D721Med (cell line): ENCODE results near the gene SKOR1.

Experiments used
- DNase-seq: peaks from one replicate; pipeline ENCODE4 v3.0.0; 2011; ENCODE audit warnings: low spot score; ENCODE audit not compliant: insufficient read length
- FAIRE-seq: peaks from 2 replicates; lab custom pipeline; 2011; peaks lifted over from hg19 to GRCh38; lab: Jason Lieb, UNC
- TF ChIP-seq, protein P1 (sequence below): IDR thresholded peaks from 2 replicates; pipeline ENCODE4 v1.5.1; 2012; ENCODE audit warnings: mild to moderate bottlenecking, control low read depth; ENCODE audit not compliant: insufficient read depth; ENCODE audit errors: missing control alignments

Gene SKOR1

DNA sequence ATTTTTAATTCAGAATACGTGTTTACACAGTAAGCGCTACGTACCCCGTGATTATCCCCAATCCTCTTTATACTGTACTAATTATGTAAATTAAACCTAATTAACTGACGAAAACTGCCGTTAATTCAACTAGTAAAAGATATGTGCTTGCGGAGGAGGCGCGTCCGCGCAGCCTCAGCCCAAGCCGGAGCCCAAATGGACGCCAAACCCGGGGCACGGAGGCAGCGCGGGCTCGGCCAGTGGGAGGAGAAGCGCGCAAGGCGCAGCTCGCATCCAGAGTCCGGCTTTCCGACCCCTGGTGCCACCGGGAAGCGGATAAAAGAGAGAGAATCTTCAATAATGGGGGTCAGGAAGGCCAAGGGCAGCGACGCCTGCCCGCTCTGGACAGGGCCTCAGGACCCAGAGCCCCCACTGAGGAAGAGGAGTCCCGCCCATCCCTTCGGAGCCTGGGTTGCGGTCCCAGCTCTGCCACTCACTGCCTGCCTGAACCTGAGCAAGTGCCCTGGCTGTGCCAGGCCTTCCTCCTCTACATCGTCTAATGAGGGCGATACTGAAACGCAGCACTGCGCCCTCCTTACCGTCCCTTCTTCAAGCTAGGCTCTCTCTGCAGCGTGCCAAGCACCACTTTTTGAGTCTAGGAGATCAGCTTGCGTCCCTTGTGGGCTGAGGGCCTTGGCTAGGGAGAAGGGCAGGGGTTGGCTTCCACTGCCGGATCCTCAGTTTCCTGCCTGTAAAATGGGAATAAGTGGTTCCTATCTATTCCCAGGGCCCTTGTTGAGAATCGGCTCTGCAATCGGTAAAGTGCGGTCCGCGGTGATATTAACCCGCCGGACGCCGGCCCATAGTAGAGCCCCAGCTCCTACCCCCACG, 5.0 kb upstream of the SKOR1 start:
- DNase-seq: no peak
- TF ChIP-seq, protein P1, sequence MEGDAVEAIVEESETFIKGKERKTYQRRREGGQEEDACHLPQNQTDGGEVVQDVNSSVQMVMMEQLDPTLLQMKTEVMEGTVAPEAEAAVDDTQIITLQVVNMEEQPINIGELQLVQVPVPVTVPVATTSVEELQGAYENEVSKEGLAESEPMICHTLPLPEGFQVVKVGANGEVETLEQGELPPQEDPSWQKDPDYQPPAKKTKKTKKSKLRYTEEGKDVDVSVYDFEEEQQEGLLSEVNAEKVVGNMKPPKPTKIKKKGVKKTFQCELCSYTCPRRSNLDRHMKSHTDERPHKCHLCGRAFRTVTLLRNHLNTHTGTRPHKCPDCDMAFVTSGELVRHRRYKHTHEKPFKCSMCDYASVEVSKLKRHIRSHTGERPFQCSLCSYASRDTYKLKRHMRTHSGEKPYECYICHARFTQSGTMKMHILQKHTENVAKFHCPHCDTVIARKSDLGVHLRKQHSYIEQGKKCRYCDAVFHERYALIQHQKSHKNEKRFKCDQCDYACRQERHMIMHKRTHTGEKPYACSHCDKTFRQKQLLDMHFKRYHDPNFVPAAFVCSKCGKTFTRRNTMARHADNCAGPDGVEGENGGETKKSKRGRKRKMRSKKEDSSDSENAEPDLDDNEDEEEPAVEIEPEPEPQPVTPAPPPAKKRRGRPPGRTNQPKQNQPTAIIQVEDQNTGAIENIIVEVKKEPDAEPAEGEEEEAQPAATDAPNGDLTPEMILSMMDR: no peak
- FAIRE-seq: no peak

DNA sequence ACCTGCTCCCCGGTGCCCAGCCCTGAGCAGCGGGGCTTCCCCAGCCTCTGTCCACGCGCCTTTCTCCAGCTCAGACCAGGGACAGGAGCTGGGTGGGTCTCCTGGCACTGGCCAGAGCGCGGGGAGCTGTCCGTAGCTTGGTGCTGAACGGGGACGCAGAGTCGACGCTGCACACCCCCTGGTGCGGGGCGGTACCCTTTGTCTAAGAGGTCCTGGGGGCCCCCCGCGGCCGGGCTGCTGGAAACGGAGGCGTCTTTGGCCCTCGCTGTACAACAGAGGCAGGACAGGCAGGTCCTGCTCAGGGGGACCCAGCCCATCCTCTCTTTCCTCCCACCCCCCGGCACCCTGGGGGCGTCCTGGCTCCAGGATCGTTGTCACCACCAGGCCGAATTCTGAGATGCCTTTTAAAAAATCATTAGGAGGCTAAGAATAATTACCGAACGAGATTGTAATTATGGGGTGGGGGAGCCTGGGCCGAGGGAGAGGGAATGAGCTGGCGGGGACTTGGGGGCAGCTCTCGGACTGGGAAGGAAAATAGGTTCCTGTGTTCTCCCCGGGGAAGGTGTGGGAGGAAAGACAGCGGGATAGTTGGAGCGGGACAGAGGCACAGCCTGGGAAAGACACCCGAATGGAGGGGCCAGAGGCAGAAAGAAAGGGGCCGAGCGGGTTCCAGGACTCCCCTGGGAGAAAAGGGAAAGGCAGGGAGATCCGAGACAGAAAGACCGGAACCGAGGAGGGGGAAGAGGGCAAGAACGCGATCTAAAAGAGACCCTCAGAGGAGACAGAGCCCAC, 4.1 kb upstream of the SKOR1 start:
- TF ChIP-seq, protein P1: no peak
- FAIRE-seq (no peak), DNase-seq (no peak)

DNA sequence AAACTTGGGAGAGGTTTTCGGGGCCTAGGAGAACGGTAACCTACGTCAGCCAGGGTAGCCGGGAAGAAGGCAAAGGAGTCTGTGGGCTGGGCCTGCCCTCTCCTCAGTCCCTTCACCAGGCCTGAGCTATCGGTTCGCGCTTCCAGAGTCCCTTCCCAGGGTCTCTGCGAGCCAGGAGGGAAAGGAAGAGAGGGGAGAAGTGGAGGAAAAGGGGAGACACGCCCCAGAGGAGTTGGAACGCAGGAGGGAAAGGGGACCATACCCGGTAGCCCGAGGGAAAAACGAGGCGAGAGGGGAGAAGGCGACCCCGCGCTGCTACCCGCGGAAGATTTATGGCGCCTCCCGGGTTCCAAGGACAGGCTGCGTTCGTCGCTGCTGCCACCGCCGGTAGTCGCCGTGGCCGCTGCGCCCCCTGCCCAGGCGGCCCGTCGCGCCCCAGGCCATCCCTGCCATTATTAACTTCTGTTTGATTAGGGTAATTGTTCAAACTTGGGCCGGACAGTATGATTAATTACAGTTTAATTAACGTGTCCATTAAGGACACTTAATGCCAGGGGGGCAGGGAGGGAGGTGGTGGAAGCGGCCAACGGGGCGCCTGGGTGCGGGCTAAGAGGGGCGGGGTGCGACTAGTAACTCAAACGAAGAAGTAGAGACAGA, 3.4 kb upstream of the SKOR1 start:
- TF ChIP-seq, protein P1: no peak
- no peak for DNase-seq

DNA sequence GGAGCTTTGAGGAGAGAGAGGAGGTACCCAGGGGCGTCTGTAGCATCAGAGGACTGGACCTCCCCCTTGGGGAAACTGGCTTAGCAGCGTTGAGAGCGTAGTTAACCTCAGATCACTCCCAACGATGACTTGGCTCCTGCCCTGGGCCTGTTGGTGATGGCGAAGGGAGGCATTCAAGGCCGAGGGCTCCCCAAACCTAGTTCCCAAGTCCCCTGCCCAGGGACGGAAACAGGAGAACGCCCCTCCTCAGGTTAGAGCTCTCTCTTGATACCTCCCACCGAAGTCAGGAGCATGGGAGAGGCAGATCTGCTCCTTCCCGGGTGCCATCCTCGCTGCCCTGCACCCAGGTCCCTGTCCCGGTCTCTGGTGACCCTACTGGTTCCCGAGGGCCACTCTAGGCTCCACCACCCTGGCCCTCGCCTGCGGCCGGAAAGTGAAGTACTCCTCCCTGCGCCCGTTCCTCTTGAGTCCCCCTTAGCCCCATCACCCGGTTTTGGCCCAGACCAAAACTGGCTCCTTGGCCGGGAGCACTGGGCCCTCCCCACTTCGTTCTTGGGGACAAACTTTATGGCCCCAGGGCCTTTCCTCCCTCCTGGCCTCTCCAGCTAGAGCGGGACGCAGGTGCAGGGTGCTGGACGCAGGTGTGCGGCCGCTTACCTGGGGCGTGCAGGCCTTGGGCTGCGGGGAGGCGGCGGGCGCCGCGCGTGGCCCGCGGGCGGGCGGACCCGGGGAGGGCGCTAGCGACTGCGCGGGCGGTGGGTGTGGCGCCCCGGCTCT, 2.6 kb upstream of the SKOR1 start:
- DNase-seq: no peak
- no peak for FAIRE-seq

More for the DNA sequence above, 3.4 kb upstream of the SKOR1 start:
- FAIRE-seq: no peak

DNA sequence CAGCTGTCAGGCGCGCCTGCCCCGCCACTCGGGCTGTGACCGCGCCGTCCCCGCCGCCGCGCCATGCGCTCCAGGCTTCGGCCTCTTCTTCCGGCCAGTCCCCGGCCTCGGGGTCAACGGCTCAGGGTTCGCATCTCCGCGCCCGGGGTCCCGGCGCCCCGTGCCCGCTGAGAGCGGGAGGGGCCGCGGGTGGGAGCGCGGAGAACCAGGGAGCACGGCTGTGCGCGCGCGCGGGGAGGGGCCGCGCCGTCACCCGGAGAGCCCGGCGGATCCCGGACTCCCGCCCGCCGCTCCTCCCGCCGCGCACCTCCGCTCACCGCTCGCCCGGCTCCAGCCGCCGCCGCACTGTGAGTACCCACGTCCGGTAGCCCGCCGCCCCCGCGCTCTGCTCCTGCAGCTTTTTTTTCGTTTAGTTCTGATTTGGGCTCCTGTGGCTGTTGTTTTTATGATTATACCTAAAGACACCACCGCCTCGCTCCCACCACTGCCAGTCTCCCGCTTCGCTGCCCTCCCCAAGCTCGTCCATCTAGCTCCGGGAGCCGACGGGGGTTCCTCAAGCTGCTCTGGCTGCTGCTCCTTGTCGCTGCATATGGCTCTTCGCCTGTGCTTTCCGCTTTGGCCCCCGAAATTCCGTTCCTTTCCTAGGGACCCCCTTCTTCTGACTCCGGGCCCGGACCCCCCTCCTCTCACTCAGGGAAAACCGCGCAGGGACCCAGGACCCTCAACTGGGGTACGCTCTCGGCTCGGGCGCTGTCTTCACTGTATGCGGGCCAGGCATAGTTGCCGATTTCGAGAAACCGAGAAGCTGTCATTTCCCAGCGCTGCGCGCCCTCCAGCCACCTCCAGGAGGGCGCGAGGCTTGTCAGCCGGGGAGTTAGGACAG, 1.8 kb upstream of the SKOR1 start:
- DNase-seq (no peak), FAIRE-seq (no peak)
- TF ChIP-seq, protein P1: no peak

More for the DNA sequence above, 2.6 kb upstream of the SKOR1 start:
- TF ChIP-seq, protein P1: no peak
